Measurements from ENCODE around the gene HERPUD1. TPM values are rescaled to one million over a fixed set of nuclear protein-coding genes. Genes with fewer than 3 reads are reported as not detected.
"Not testable (repeated sequence)": the region's sequence is repeated elsewhere in the genome, so short reads cannot be mapped to it uniquely, and the experiment has no call there.

The HERPUD1 gene
- total and polyA plus RNA-seq, 2 of the 8 experiments (the other 6 are each of a cell fraction or from before 2014, with no cell fraction given) = 23.3 to 34.7 TPM

- TF ChIP-seq NANOG (IDR thresholded peaks at IDR 0.05; ENCODE audit: insufficient read depth, low read depth, low read length, poor library complexity, severe bottlenecking) = no peak
- no peak for TF ChIP-seq KDM4A (IDR thresholded peaks at IDR 0.05; ENCODE audit: low read depth, low read length, severe bottlenecking)
- TF ChIP-seq RNF2 (IDR thresholded peaks at IDR 0.05; ENCODE audit: borderline replicate concordance, low read depth, low read length, missing control alignments, poor library complexity, severe bottlenecking) = no peak
- TF ChIP-seq SP2 (IDR thresholded peaks at IDR 0.05; ENCODE audit: low read length) = no peak
- TF ChIP-seq BACH1 (IDR thresholded peaks at IDR 0.05; ENCODE audit: low read length) = no peak
- TF ChIP-seq MAFK (IDR thresholded peaks at IDR 0.05; ENCODE audit: low read depth, low read length) = no peak
- no peak for TF ChIP-seq TAF7 (optimal IDR thresholded peaks at IDR 0.05; ENCODE audit: borderline replicate concordance, low read depth, low read length)
Measured at GRCh38 chr16:56933828-56934598, 2.1 kb downstream of the HERPUD1 start (continued).

GRCh38 chr16:56934599-56935145, 2.7 kb downstream of the HERPUD1 start:
- H2BK20ac ChIP-seq (ENCODE audit: low read length); H3K23me2 ChIP-seq (ENCODE audit: low read depth, low read length); H4K5ac ChIP-seq (ENCODE audit: insufficient read length, low read depth, low read length); DNase-seq (ENCODE audit: low read depth in 1 of 2, low spot score in 2 of 2); H4K91ac ChIP-seq (replicated peaks; ENCODE audit: insufficient read length, low read length); H2BK15ac ChIP-seq (ENCODE audit: low read length); H3K4ac ChIP-seq (replicated peaks; ENCODE audit: insufficient read length, low read depth, low read length); H3K9me3 ChIP-seq (ENCODE audit: insufficient read depth in 2 of 2, low read depth in 1 of 2, low read length in 1 of 2); H3K18ac ChIP-seq (ENCODE audit: extremely low read depth, low read length); H2BK12ac ChIP-seq (ENCODE audit: low read depth, low read length); H4K8ac ChIP-seq (ENCODE audit: extremely low read depth, insufficient read depth, low read length); H3K14ac ChIP-seq (ENCODE audit: insufficient read length); H3K27me3 ChIP-seq (replicated peaks in 1 of 4; ENCODE audit: control insufficient read depth in 3 of 4, extremely low read depth in 1 of 4, insufficient read depth in 3 of 4, low read length in 3 of 4); H3K23ac ChIP-seq (ENCODE audit: insufficient read length); H4K20me1 ChIP-seq (replicated peaks in 1 of 2; ENCODE audit: control insufficient read depth in 1 of 2, insufficient read depth in 2 of 2, low read length in 2 of 2); H3K79me1 ChIP-seq (ENCODE audit: low read depth, low read length); H2AFZ ChIP-seq (ENCODE audit: low read length); H3K9ac ChIP-seq (replicated peaks in 1 of 4; ENCODE audit: extremely low read depth in 1 of 4, low read depth in 3 of 4, low read length in 3 of 4); FAIRE-seq; H2BK120ac ChIP-seq (replicated peaks; ENCODE audit: low read depth, low read length); H3K56ac ChIP-seq (replicated peaks; ENCODE audit: insufficient read length, low read depth, low read length); H2AK5ac ChIP-seq (ENCODE audit: low read depth, low read length); H2BK5ac ChIP-seq (ENCODE audit: low read depth, low read length); H3K27ac ChIP-seq (ENCODE audit: low read depth, low read length): not testable (repeated sequence)
- peaks cover 0 to 32% of the 10 kb centered on the region in 2 experiments; a peak in 2 of 4 replicates for H3K79me2 ChIP-seq (ENCODE audit: control insufficient read depth in 1 of 2, insufficient read depth in 2 of 2, low read length in 2 of 2)
- ChIA-PET CTCF (ENCODE audit: partially characterized antibody) (interaction anchor here (1.0 to 6.7 kb wide), 3 partner anchors 18 to 66 kb away, joined by 4 to 32 read pairs (median 4); no protein-coding TSS in a partner anchor), POLR2A (ENCODE audit: partially characterized antibody) (interaction anchor here (1.5 to 11.4 kb wide), 4 partner anchors 10 to 95 kb away, joined by 3 to 125 read pairs (median 50); no protein-coding TSS in a partner anchor)
- WGBS, 2 experiments (ENCODE audit: extremely low coverage in 1 of 2, insufficient coverage in 1 of 2, insufficient read length in 1 of 2, insufficient replicate concordance in 2 of 2, low coverage in 1 of 2, low lambda C conversion rate in 2 of 2, missing lambda C conversion rate in 1 of 2) = 78% methylated on average over 7 of the region's 8 CpGs; no CpG with 5 or more reads in 1 of the 2 experiments
- peak overlapping the region in 1 of 2 experiments; percentile 90; a peak in 1 of 4 replicates for H3K4me2 ChIP-seq (ENCODE audit: insufficient read depth in 1 of 2, low read depth in 2 of 2, low read length in 2 of 2)
- peaks cover 5 to 17% (median 11%) of the 10 kb centered on the region in 4 experiments for H3K4me1 ChIP-seq (replicated peaks in 1 of 4; ENCODE audit: control insufficient read depth in 3 of 4, insufficient read depth in 4 of 4, low read length in 3 of 4)
- H3K36me3 ChIP-seq (ENCODE audit: control insufficient read depth in 2 of 4, insufficient read depth in 4 of 4, low read length in 3 of 4) = peaks cover 5 to 46% (median 33%) of the 10 kb centered on the region in 4 experiments; a peak in 7 of 8 replicates
- peak overlapping the region in 1 of 4 experiments; percentile 89; a peak in 2 of 8 replicates for H3K4me3 ChIP-seq (ENCODE audit: extremely low read depth in 1 of 4, insufficient read depth in 2 of 4, low read depth in 3 of 4, low read length in 4 of 4)
